ENCODE measurements around the gene KBTBD2.
"Not testable (repeated sequence)": the region's sequence is repeated elsewhere in the genome, so short reads cannot be mapped to it uniquely, and the experiment has no call there.

KBTBD2 gene

DNA sequence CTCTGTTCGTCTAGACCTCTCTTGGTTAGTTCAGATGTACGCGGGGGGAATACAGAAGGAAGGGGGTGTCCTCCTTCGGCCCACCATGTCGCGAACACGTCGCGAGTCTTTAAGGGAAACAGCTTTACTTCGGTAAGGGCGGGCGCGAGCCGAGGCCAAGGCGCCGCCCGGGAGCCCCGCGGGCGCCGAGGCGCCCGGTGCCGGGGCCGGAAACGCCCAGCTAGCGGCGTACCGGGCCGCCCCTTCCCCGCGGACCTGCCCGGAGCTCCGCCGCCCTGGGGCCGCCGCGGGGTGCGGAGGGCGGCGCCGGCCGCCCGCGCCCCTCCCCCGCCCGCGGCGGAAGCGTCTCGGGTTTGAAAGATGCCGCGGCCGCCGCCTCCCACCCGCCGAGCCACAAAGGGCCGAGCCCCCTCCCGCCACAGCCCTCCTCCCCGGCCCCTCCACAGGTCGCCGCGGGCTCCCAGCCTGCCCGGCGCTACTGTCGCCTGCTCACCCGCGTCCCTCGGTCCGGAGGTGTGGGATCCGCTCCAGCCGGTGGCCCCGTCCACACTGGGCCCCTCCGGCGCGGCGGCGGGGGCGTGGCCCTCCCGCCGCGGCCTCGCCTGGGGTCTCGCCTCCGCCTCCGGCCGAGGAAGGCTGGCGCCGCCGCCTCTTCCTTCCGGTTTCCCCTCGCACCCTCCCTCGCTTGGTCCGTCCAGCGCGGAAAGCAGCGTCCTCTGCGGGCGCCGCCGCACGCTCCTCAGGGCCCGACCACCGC lies at the start of gene KBTBD2:
KBTBD2 (minus strand) TSS at position 718 of the 757 bp plus-strand sequence. CDS start 12,156 bp downstream, outside the sequence.
- no peak for FAIRE-seq

DNA sequence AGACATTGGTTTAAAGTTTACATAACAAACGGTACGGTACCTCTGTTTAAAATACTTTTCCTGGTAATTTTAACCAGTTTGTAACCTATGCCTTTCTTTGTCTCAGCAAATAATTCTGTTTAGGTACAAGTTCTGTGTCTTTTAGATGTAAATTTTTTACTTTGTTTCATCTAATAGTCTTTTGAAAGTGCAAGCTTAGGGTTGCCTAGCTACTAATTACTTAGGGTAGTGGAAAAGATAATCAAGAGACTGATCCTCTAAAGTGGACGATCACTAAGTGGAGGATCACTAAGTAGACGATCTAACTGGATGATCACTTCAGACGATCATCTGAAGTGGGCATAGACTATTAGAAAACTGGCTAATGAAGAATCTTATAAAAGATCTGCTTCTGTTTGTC lies 49.6 kb upstream of the KBTBD2 start:
- FAIRE-seq, result no peak

- no peak for FAIRE-seq
Observed at GRCh38 chr7:32937344-32938174, 46.0 kb upstream of the KBTBD2 start.

DNA sequence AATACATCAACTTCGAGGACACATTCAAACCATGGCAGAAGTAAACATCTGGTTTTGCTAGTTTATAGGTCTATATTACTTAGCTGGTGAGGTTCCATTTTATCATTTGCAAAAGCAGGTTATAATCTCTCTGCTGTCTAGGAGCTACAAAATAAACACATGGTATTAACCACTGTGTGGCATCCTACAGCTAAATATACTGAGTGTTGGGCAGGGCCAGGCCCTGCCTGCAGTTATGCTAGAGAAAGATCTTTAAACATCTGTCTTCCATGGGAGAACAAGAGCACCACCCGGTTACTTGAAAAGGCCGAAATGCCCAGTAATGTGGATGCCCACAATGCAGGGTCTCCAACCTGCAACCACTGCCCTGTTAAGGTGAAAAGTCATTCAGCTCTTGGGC lies 45.1 kb upstream of the KBTBD2 start:
- FAIRE-seq, result no peak

GRCh38 chr7:32935558-32935957 lies 44.0 kb upstream of the KBTBD2 start:
- FAIRE-seq, result no peak

GRCh38 chr7:32930378-32930777 lies 38.8 kb upstream of the KBTBD2 start:
- no peak for FAIRE-seq

GRCh38 chr7:32929430-32930143 lies 38.0 kb upstream of the KBTBD2 start:
- FAIRE-seq, result no peak

GRCh38 chr7:32928785-32929298 lies 37.3 kb upstream of the KBTBD2 start:
- no peak for FAIRE-seq

- no peak for FAIRE-seq
Observed at GRCh38 chr7:32921896-32922295, 30.3 kb upstream of the KBTBD2 start.

- not testable (repeated sequence) for FAIRE-seq
Observed at GRCh38 chr7:32916994-32917393, 25.4 kb upstream of the KBTBD2 start.

GRCh38 chr7:32916006-32916405 lies 24.4 kb upstream of the KBTBD2 start:
- no peak for FAIRE-seq

- FAIRE-seq, result no peak
Observed at GRCh38 chr7:32915041-32915536, 23.5 kb upstream of the KBTBD2 start.

GRCh38 chr7:32914184-32914583 lies 22.6 kb upstream of the KBTBD2 start:
- no peak for FAIRE-seq

- no peak for FAIRE-seq
Observed at GRCh38 chr7:32910195-32910594, 18.6 kb upstream of the KBTBD2 start.

DNA sequence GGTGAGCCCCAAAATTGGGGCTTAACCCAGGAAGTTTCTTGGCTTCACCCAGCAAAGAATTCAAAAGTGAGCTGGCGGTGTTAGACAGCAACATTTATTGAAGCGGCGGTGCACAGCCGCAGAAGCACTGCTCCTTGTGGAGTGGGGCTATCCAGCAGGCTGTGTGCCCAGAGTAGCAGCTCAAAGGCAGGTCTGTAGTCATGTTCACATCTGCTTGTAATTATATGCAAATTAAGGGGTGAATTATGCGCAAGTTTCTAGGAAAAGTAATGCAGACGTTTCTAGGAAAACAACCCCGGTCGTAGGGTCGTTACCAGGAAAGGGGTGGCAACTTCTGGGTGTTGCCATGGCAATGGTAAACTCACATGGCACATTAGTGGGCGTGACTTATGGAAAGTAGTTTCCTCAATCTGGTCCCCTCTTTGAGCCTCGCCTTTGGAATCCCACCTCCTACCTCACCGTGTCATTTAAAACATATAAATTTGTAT lies 13.7 kb upstream of the KBTBD2 start:
- FAIRE-seq, result no peak

- no peak for FAIRE-seq
Observed at GRCh38 chr7:32901629-32902028, 10.1 kb upstream of the KBTBD2 start.

DNA sequence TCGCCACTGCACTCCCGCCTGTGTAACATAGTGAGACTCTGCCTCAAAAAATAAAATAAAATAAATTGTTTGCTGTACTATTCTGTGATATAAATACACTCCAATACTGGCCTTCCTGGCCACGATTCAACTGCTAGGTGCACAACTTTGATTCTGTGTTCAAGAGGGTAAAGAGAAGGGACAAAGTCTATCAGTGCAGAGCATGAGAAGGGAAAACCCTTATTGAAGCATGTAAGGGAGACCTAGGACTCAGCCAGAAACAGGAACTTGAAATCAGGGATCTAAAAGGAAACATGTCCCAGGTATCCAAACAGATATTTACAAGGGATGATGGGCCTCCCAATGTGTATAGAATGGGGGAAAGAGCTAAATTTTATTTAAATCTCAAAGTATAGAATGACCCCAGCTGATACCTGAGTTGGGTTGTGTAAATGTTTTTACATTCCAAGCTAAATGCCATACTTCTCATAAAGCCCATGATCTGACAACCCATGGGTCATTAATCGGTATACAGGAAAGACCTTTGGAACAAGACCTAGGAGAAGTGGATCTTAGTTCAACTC lies 9.0 kb upstream of the KBTBD2 start:
- no peak for FAIRE-seq

DNA sequence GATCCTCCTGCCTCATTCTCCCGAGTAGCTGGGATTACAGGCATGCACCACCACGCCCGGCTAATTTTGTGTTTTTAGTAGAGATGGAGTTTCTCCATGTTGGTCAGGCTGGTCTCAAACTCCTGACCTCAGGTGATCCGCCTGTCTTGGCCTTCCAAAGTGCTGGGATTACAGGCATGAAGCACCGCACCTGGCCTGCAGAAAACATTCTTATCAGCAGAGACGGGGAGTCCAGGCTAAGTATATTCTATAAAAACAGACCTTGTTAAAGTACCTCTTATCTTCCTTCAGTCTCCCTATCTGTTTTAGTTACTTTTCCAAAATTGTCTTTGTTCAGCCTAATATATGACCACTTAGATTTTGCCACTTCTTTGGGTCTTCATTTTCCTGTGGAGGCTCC lies 5.8 kb upstream of the KBTBD2 start:
- not testable (repeated sequence) for FAIRE-seq

DNA sequence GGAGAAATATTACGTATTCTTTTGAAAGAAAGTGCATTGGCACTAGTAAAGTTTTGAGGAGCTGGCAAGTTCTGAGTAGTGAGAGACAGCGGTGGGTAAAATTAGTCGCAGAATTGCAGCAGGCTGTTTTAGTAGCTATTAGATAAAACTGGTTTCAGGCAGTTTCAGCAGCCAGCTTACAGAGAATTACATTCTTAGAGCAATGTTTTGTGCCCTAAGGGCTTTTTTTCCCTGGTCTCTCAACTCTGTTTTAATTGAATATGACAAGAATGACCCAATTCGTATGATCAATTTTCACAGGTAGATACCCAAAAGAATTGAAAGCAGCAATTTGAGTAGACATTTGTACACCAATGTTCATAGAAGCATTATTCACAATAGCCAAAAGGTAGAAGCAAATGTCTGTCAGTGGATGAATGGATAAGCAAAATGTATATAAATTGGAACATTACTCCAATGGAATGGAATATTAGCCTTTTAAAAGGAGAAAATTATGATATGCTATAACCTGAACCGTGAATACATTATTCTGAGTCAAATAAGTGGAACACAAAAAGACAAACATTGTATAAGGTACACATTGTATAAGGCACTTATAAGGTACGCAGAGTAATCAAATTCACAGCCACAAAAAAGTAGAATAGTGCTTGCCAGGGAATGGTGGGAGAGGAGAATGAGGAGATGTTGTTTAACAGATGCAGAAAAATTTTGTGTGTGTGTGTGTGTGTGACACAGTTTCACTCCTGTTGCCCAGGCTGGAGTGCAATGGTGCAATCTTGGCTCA lies 5.2 kb upstream of the KBTBD2 start:
- no peak for FAIRE-seq

DNA sequence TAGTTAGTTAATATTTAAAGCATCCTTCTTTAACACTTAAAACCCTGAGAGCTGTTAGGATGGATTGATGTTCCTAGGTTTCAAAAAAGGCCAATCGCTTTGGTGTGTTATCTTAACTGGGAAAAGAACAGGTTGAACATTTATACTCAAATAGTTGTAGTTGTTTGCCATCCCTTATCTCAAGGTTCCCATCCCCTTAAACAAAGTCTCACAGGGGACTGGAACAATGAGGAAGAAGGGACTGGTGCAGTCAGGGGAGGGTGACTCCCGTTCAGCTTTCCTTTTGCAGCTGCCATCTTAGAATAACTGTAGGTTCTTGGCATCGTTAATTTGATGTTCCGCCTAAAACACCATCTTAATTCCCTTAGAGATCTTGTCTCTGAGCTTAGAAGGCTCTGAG lies 2.6 kb upstream of the KBTBD2 start:
- FAIRE-seq, result no peak

- FAIRE-seq, result no peak
Observed at GRCh38 chr7:32893722-32894121, 2.2 kb upstream of the KBTBD2 start.

DNA sequence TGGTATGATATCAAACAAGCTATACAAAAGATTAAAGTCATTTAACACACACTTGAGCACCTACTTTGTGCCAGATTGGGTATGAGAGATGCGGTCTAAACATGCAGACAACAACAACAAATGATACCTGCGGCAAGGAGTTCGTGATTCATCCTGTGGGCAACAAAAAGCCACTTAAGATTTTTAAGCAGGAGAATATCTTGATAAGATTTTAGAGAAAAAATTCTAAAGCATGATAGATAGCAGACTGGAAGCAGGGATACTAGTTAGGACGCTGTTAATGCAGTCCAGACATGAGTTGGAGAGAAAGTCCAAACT lies 1.6 kb upstream of the KBTBD2 start:
- no peak for FAIRE-seq
